Measurements from ENCODE around the gene AVPR2.

Gene AVPR2

DNA sequence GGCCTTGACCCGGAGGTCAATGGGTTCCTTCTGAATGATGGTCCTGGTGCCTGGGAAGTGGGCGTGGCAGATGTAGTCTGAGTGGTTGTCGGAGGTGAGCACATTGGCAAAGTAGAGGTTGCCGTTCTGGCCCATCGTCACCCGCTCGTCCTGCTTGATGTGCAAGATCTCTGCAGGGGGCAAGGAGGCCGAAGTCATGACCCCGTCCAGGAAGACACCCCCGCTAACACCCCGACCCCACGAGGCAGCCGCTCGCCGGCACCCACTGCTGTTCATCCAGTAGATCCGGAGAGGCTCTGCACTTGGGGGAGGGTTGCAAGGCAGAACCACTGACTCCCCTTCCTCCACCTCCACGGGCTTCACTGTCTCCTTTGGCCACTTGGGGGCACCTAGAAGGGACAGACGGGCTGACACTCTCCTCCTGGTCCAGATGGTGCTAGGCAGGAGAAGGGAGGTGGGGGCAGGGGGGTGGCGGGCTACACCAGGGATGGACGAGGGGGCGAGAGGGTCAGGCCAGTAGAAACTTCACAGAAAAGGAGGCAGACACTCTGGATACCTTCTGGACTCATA lies 33.6 kb upstream of the AVPR2 start:
- in situ Hi-C loops (cut with MboI; ENCODE audit: low sequenced_read_pairs) = no loop called here

GRCh38 chrX:153871451-153871850 lies 33.0 kb upstream of the AVPR2 start:
- in situ Hi-C loops (cut with MboI; ENCODE audit: low sequenced_read_pairs) = no loop called here

DNA sequence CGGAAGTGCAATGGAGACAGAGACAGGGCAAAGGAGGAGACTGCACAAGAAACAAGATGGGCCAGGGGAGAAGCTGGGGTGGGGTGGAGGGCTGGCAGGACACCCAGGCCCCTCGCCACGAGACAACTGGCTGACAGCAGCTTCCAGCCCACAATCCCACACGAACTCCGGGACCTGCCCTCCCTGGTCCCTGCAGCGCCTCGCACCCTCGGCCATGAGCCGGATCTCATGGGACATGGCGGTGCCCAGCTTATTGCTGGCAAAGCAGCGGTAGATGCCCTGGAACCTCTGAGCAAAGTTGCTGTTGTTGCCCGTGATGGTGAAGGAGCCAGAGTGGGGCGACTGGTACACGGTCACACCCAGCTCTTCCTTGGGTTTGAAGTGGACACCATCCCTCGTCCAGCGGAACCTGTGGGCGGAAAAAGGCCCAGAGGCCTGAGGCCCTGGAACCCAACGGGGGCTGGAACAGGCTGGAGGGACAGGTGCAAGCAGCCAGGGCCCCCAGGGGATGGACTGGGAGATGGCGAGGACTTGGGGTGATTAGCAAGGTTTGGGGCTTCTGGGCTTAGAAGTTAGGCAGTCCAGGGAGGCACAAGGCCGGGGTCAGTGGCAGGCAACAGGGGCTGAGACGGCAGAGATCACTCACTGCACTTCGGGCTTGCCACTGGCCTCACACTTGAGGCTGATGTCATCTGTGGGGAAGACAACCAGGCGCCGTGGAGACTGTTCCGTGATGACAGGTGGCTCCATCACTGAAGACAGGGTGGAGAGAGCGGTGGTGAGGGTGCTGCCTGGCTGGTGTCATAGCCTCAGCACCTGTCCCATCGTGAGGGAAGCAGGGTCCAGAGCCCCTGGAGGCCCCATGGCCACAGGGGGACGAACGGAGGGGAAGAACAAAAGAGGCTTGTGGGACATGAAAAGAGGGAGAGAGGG lies 32.3 kb upstream of the AVPR2 start:
- in situ Hi-C loops (cut with MboI; ENCODE audit: low sequenced_read_pairs) = no loop called here

DNA sequence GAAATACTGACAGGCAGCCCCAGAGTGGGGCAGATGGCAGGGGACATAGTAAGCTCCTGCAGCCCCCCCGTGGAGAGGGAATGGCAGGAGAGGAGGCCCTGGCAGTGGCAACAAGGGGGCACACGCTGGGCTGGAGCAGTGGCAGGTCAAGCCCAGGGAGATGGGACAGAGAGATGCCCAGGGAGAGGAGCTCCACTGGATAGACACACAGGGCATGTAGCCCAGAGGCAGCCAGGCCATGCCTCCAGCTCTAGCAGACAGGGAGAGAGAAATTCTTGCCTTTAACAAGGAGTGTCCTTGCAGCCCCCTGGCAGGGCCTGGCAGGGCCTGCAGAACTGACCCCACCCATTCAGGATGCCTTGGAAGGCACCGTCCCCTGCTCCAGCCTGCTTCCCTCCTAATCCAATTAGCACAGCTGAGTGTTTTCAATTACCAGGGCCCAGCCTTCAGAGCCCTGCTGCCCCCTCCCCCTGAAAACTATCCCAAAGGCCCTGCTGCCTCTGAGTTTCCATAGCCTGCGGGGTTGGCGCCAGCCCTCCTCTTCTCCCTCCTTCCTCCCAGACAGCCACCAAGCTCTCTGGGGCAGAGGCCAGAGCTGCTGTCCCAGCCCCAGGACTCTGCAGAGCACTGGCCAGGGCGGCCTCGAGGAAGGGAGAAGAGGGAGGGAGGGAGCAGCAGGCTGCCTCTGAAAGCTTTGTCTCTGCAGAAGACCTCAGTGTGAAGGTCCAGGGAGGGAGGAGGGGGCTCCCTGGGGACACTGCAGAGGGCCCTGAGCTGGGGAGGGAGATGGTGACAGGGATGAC lies 31.0 kb upstream of the AVPR2 start:
- in situ Hi-C loops (cut with MboI; ENCODE audit: low sequenced_read_pairs) = no loop called here

DNA sequence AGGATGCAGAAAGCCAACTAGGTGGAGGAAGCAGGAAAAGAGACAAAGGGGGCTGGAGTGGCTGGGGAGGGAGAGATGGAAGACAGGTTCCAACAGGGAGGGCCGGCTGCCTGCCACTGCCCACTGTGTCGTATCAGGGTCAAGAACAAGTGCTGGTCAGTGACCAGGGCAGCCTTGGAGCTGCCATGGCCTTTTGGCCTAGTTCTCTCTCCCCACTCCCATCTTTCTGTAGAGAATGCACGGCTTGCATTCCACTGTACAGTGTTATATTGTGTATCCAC lies 30.4 kb upstream of the AVPR2 start:
- in situ Hi-C loops (cut with MboI; ENCODE audit: low sequenced_read_pairs) = no loop called here

DNA sequence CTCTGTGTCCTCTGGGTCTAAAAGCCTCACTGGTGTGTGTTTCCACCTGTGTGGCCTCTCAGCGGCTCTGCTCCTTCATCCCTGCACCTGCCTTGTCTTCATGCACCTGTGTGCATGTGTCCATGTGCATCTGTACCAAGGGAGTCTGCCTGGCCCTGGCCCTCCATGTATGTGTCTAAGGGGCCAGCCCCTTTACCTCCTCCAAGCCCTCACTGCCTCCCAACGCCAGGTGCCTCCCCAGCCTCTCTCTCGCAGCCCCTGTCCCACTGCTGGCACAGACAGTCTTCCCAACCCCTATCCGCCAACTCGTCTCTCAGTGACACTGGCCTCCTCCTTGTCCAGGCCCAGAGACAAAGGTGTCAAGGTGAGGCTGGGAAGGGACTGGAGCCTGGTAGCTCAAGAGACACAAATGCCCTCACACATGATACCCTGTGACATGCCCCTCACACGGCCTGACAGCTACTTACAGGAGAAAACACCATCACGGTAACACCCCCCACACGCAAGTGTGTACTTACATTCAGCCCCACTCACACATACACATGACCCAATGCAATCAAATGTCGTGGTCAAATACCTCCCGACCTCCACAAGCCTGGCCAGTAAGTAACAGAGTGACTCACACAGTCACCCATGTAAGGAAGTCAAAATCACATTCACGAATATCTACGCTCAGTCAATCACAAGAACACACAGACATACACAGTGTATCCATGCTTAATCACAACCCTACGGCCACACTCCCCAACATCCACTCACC lies 29.9 kb upstream of the AVPR2 start:
- in situ Hi-C loops (cut with MboI; ENCODE audit: low sequenced_read_pairs) = no loop called here

GRCh38 chrX:153875391-153876111 lies 28.9 kb upstream of the AVPR2 start:
- in situ Hi-C loops (cut with MboI; ENCODE audit: low sequenced_read_pairs) = no loop called here

- in situ Hi-C loops (cut with MboI; ENCODE audit: low sequenced_read_pairs) = no loop called here
Observed at GRCh38 chrX:153876112-153876491, 28.4 kb upstream of the AVPR2 start.

GRCh38 chrX:153877571-153878261 lies 26.8 kb upstream of the AVPR2 start:
- in situ Hi-C loops (cut with MboI; ENCODE audit: low sequenced_read_pairs) = no loop called here

DNA sequence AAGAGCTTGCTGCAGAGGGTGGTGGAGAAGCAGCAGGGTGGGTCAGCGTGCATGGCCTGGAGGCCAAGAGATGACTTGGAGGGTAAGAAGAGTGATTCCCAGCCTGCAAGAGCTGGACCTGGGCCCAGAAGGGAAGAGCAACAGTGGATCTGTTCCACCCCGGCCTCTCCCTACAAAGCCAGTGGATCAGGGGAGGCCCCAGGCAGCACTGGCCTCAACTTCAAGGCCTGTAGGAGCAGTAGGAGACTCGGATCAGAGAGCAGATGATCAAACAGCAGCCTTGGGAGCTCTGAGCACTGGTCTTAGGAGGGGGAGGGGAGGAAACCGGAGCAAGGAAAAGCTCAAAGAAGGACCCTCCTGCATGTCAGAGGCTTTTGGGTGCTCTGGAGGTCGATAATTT lies 26.1 kb upstream of the AVPR2 start:
- in situ Hi-C loops (cut with MboI; ENCODE audit: low sequenced_read_pairs) = no loop called here

DNA sequence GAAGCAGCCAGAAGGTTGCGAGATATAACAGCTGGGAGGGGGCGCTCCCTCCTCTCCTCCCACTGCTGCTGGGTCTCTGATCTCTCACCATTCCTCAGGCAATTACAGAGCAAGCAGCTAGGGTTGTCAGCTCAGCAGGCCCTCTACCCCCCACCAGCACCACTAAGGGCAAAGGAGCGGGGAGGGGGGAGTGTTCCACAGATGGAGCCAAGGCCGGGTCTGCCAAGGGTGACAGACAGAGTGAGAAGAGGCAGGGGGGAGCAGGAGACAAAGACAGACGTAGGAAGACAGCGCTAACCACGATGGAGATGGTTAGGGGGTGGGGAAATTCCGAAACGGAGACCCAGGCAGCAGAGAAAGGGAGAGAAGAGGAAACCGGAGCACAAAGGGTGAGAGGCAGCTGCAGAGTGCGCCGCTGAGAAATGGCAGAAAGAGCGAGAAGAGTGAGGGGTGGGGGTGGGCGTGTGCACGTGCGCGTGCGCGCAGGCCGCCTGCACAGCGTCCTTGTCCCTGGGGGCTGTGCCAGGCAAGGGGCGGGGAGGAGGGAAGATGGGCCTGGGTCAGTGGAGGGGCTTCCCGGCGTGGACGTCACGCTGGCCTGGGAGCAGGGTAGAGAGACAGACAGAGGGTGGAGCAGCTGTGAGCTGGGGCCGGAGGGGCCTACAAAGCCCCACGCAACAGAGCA lies 25.4 kb upstream of the AVPR2 start:
- in situ Hi-C loops (cut with MboI; ENCODE audit: low sequenced_read_pairs) = no loop called here

GRCh38 chrX:153879741-153880439 lies 24.6 kb upstream of the AVPR2 start:
- in situ Hi-C loops (cut with MboI; ENCODE audit: low sequenced_read_pairs) = no loop called here

DNA sequence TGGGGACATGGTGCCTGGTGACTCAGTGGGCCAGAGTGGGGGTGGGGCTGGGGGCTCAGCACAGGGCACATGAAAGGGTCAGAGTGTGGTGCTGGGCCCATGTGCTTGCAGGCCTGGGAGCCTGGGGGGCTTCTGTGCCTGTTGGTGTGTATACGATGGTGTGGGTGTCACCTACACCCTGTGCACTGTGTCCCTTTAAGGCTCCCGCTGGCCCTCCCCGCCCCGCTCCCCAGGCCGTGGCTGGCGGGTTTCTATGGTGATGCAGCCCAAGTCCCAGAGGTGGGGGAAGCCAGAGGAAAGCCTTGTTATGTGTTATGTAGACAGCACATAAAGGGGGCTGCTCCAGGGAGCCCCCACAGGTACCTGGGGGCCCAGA lies 24.0 kb upstream of the AVPR2 start:
- in situ Hi-C loops (cut with MboI; ENCODE audit: low sequenced_read_pairs) = no loop called here

DNA sequence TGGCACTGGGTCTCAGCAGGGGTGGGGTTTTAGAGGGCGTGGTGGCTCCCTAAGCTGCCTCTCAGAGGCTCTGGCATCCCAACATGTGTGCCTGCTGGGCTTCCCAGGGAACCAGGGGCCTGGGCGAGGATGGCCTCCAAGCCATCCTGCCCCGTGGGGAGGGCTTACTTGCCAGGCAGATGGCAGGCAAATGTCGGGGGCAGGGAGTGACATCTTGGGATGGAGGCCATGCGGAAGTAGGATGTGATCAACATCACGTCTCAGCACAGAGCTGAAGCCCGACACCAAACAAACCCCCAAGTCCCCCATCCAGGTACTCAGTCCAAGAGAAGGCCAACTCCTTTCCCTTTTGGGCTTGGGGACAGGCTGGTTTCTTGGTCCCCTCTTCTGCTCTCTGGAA lies 23.2 kb upstream of the AVPR2 start:
- in situ Hi-C loops (cut with MboI; ENCODE audit: low sequenced_read_pairs) = no loop called here

DNA sequence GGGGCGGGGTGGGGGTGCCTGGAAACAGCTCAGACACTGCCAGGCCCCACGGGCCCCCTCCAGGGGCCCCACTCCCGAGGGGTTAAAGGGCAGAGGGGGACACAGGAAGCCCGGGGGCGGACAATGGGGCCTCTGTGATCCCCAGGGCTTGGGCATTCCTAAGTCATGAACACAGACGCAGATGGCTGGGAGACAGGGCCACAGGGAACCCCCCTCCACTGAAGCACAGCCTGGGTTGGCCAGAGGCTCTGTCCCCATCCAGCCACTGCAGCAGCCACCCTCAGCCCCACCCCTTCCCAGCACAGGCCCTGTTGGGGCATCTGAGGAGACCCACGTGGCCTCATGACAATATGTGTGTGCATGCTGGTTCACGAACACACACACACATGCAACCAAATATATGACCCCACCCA lies 22.4 kb upstream of the AVPR2 start:
- in situ Hi-C loops (cut with MboI; ENCODE audit: low sequenced_read_pairs) = no loop called here

- in situ Hi-C loops (cut with MboI; ENCODE audit: low sequenced_read_pairs) = no loop called here
Observed at GRCh38 chrX:153882557-153882956, 21.9 kb upstream of the AVPR2 start.

DNA sequence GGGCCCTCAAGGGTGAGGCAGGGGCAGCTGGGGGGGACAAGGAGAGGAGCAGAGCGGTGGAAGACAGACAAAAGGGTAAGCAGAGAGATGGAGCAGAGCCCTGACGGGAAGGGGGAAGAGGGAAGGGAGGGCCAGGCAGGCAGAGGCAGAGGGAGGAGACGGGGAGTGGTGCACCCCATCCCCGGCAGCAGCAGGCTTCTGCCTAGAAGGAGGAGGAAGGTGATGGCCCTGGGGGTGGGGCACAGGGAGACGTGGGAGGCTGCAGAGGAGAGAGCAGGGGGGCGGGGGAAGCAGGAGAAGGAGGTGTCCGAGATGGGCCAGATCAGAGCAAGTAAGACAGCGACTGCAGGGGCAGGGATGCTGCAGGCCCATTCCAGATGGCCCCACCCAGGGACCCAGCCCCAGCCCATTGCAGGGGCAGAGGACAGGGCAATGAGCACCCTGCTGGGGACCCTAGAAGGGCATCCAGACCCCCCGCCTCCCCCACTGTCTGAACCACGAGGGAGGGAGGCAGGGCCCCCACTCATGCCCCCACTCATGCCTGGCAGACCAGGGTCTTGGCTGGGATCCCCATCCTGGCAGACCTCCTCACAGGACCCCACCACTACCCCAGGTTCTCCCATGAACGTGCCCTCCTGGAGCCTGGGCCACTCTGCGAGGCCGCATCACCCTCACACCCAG lies 21.2 kb upstream of the AVPR2 start:
- in situ Hi-C loops (cut with MboI; ENCODE audit: low sequenced_read_pairs) = no loop called here

GRCh38 chrX:153884136-153884535 lies 20.3 kb upstream of the AVPR2 start:
- in situ Hi-C loops (cut with MboI; ENCODE audit: low sequenced_read_pairs) = no loop called here

All from hTERT RPE-1 (cell line).